GM18858 (cell line): ENCODE measurements around the gene IQCE.
A peak's percentile ranks its signal among the peaks of the same experiment; 100 is the strongest.

Experiments used
- ATAC-seq: cut with Tn5 transposase; IDR thresholded peaks from one replicate; pipeline ENCODE4 v1.9.1; 2021; ENCODE audit not compliant: unreplicated experiment

IQCE gene

DNA sequence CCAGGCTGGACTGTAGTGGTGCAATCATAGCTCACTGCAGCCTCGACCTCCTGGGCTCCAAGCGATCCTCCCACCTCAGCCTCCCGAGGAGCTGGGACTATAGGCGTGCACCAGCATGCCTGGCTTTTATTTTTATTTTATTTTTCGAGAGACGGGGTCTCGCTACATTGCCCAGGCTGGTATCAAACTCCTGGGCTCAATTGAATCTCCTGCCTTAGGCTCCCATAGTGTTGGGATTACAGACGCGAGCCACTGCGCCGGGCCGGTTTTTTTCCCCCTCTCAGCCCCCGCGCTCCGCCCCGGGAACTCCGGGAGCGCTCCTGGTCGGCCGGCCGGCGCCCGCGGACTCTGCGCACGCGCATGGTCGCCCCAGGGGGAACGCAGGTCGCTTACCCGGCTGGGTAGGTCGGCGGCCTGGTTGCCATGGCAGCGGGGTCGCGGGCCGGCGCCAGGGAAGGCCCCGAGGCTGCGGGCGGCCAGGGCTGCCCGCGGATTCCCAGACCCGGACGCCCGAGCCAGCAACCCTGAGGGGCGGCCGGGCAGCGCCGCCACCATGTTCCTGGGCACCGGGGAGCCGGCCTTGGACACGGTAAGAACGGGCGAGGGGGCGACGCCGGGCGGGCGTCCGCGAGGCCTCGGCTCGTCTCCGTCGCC is at the start of gene IQCE:
TSS of gene IQCE (plus strand) at position 351 of the 654 bp plus-strand sequence. CDS start at position 554, 203 bp downstream.
- peak; percentile 37 for ATAC-seq

DNA sequence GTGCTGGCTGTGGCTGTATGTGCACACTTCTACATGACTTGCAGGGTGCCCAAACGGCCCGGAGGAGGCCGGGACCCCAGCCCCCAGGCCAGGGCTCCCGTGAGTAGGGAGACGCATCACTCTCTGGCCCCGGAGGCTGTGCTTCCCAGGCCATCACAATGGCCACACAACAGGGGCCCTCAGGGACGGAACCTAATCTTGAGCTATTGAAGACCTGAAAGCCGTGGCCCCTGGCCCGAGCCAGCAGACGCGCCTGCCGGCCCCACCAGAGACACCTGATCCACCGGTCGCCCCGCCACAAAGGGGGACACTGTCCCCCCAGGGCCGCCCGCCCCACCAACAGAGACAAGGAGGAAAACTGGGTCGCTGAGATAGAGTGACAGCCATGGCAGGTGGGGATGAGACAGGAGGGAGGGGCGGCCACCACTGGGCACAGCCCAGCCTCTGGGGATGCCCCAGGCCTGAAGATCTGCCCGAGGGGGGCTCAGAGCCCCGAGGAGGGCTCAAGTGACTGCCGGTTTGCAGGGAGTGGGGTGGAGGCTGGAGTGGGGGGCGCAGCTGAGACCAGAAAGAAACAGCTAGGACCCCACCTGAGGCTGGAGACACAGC is 49.4 kb upstream of the IQCE start:
- ATAC-seq, result no peak

- no peak for ATAC-seq
Observed at GRCh38 chr7:2510130-2510776, 48.5 kb upstream of the IQCE start.

GRCh38 chr7:2510909-2511768 is 47.6 kb upstream of the IQCE start:
- ATAC-seq, result no peak

GRCh38 chr7:2511769-2512168 is 47.0 kb upstream of the IQCE start:
- ATAC-seq, result no peak

DNA sequence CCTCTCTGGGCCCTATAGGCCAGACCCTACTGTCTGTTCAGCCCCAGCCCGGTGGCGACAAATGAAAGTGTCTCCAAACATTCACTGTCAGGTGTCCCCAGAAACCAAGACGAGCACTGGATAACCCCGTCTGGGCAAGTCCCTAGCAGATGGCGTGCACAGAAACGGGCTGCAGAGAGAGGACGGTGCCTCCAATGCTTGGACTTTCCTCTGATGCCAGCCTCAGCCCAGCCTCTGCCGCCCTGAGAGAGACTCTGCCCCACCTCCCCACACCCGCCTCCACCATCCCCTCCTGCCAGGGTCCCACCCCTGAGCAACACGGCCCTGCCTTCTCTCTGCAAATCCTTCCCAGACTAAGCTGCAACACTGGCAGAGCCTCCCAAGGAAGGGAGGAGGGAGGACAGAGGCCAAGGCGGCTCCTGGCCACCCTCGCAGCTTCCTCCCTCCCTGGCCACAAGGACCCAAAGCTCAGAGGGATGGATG is 46.6 kb upstream of the IQCE start:
- no peak for ATAC-seq

GRCh38 chr7:2512713-2513112 is 46.1 kb upstream of the IQCE start:
- ATAC-seq, result no peak

DNA sequence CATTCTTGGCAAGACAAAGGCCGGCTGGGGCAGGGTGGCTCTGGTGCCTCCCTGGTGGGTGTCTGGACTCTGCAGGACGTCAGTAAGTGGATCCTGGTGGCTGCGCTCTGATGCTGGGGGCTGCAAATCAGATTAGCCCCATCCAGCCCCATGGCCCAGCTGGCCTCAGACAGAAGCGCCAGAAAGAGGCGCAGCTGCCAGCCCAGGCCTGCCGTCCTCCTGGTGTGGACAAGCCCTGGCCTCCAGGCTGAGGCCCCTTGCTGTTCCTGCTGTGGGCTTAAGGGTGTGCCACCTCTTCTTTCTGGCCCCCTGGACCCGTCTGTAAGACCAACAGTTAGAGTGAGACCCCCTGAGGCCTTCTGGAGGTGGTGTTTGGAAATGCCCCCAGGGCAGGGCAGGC is 45.1 kb upstream of the IQCE start:
- no peak for ATAC-seq

DNA sequence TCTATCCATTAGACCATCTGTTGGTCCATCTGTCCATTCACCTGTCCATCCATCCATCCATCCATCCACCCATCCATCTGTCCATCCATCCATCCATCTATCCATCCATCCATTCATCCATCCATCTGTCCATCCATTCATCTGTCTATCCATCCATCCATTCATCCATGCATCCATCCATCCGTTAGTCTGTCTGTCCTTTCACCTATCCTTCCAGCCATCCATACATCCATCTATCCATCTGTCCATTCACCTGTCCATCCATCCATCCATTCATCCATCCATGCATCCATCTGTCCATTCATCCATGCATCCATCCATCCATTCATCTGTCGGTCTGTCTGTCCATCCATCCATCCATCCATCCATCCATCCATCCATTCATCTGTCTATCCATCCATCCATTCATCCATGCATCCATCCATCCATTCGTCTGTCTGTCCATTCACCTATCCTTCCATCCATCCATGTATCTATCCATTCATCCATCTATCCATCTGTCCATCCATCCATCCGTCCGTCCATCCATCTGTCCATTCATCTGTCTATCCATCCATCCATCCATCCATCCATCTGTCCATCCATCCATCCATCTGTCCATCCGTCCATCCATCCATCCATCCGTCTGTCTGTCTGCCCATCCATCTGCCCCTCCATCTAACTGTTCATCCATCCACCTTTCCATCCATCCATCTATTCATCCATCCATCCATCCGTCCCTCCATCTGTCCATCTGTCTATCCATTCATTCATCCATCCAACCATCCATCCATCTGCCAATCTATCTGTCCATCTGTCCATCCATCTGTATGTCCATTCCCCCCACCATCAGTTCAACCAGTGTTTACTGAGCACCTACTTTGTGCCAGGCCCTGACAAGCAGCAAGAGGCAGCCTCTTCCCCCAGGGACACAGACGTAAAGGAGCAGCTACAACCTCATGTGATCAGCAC is 44.0 kb upstream of the IQCE start:
- no peak for ATAC-seq

DNA sequence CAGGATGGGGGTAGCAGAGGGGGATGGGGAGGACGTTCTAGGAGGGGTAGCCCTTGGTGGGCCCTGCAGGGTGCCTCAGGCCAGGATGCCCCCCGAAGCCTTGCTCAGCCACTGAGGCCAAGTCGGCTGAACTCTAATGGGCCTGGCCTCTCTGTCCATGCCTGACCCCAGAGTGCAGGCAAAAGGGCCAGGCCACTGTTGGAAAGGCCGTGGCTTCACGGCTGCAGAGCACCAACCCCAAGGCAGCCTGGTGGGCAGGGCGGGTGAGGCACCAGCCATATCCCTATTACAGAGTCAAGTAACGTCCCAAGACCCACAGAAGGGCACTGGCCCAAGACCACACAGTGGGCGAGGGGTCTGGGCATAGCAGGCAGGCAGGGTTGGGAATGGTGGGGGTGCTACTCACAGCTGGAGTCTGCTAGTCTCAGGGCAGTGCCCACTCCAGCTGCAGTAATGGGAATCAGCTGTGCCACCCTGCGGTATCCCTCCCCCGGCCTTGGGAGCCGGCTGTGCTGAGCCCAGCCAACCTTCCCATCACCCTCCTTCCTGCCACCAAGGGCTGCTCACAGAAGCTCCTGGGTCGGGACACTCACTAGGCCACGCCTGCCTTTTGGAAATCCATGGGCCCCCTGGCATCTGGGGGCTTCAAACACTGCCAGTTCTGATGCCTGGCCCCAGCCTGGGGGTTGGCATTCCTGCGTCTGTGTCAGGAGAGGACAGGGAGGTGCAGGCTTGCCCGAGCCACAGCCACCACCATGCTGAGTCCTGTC is 43.2 kb upstream of the IQCE start:
- no peak for ATAC-seq

DNA sequence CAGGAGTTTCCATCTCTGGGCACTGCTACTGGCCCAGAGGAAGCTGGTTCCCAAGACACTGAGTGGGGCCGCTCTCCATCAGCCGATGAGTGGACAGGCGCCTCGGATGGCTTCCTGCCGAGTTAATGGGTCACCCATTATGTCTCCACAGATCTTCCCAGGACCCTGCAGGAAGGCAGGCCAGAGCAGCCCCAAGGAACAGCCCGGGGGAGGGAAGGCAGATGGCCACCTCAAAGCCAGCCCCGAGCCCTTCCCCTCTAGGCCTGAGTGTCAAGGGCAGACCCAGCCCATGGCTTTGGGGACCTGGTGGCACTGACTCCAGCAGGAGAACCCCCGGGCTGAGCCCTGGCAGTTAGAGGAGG is 42.6 kb upstream of the IQCE start:
- no peak for ATAC-seq

- no peak for ATAC-seq
Observed at GRCh38 chr7:2517026-2517425, 41.8 kb upstream of the IQCE start.

- no peak for ATAC-seq
Observed at GRCh38 chr7:2517678-2518507, 40.9 kb upstream of the IQCE start.

GRCh38 chr7:2518737-2519118 is 40.1 kb upstream of the IQCE start:
- ATAC-seq, result no peak

DNA sequence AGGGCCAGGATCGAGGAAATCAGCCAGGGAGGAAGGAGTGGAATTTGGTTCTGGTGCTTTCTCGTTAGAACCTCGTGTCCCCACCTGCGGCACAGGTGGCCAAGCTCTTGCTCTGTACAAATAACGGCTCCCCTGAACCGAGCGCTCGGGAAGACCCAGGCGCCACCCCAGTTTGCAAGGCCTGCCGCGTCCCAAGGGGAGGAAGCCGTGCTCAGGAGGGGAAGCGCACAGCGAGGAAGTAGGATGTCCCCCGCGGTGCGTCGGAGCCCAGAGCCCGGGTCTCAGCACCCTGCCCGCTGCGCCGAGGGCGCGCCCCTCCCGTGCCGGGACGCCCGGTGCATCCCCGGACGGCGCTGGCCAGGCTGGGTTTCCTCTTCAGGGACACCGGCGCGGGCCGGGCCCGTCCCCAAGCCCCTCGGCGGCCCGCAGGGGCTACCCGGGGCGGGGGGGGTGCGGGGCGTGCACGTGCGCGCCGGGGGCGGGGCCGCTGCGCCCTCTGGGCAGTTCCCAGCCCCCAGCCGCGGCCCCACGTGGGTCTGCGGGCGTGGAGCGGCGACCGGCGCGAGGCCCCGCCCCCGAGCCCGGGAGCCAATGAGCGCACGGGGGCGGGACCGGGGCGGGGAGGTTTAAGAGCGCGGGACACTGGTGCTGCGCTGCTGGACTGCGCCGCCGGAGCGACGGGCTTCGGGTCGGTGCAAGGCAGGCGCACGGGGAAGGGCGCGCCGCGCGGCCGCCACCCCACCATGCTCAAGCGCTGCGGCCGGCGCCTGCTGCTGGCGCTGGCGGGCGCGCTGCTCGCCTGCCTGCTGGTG is 39.5 kb upstream of the IQCE start, which contains the start of gene LFNG:
TSS of gene LFNG (plus strand) at position 656 of the 812 bp plus-strand sequence. CDS start at position 744, 88 bp downstream.
- ATAC-seq, result peak; percentile 80

GRCh38 chr7:2520131-2520760 is 38.5 kb upstream of the IQCE start:
- ATAC-seq, result no peak

GRCh38 chr7:2520761-2521290 is 38.0 kb upstream of the IQCE start:
- no peak for ATAC-seq
